NCI-H2029 treated with DMSO at 0.1 percent for 48 hours (cell line): Measurements from ENCODE around the gene ERN1.
A peak's percentile ranks its signal among the peaks of the same experiment; 100 is the strongest.
"Not testable (repeated sequence)": the region's sequence is repeated elsewhere in the genome, so short reads cannot be mapped to it uniquely, and the experiment has no call there.

Experiments
- DNase-seq: peaks from one replicate; lab custom pipeline; 2025; lab: John Stamatoyannopoulos, UW

Gene ERN1

DNA sequence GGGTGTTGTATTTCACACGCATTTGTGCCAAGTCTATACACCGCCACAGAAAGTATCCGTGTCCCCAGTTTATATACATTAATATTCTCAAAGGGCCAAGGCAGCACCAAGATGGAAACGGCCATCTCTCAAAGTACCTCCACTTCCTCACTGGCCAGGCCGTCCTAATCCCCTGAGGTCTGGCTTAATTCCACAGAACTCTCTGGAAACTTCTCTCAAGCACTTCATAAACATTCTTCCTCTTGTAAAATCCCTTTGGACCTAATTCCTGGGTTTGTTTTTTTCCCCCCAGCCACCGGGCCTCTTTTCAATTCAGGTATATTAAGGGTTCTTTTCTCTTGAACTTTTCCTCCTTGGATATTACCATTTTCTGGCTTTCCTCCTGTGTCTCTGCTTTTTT, 5.1 kb upstream of the ERN1 start:
- no peak for DNase-seq

DNA sequence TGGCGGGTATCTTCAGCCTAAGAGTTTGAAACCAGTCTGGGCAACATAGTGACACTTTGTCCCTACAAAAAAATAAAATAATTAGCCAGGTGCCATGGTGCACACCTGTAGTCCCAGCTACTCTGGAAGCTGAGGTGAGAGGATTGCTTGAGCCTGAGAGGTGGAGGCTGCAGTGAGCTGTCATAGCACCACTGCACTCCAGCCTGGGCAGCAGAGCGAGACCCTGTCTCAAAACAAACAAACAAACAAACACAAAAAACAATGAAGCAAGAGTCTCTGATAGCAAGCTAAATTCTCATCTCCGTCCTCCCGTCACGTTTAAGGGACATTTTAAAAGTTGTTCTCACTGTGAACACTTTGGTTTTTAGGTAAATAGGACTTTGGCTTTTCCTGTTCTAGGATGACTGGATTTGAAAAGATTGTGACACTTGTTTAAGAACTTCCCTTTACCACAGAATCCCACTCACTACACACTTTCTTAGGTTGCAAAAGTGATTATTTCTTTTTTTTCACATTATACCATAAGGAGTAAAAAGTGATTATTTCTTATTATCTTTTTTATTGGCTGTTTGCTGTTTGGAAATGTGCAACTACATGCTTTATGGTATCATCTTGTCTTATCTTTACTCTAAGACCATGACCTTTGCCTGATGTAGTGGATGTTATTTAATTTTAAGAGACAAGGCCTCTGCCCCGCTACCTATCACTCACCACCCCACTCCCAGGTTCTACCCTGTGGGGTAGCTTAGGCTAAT, 4.4 kb upstream of the ERN1 start:
- no peak for DNase-seq

- peak; percentile 38 for DNase-seq
These were observed 3.7 kb upstream of the ERN1 start for GRCh38 chr17:64133546-64134215.

GRCh38 chr17:64131606-64132270, 1.8 kb upstream of the ERN1 start:
- DNase-seq: no peak

GRCh38 chr17:64130559-64131001, 636 bp upstream of the ERN1 start:
- DNase-seq: no peak

DNA sequence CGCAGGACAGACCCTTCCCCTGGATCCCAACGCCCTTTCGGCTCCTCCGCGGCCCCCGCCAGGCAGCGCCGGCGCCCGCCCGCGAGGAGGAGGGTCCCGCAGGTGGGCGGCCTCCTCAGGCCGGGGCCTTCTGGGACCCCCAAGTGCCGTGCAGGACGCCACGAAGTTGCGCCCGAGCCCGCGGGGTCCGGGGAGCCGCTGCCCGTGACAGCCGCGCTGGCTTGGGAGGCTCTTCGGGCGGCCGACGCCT, 504 bp downstream of the ERN1 start:
- no peak for DNase-seq

DNA sequence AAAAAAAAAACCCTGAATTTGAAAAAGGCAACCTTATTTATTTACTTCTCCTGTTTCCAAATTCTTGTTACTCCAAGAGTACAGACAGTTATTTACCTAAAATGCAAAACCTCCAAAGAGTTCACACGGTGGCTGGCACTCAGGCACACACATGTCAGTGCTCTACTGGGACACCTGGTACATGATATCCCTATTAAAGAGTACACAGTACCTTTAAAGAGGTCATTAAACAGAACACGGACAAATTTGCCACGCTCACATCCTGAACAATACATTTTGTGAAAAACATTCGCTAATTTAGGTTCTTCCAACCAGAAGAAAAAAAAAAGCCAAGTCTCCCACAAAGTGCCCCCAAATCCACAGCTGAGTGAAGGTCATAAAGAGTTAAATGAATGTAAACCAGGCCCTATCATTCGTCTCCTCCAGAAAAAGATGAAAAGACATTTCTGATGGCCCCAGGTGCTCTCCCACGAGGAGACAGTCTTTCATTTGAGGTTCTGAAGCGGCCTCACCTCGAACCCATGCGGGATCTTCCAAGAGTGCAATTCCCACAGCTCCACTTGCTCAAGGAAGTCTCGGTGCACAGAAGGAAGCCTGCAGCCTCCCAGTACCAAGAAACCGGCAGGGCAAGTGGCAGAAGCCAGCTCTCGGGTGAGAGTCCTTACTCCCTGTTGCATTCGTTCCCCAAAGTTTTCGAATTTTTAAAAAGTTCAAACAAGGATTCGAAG, 993 bp downstream of the ERN1 start:
- no peak for DNase-seq

- DNase-seq: no peak
These were observed 3.0 kb downstream of the ERN1 start for GRCh38 chr17:64126918-64127317.

- DNase-seq: no peak
These were observed 4.0 kb downstream of the ERN1 start for GRCh38 chr17:64125937-64126336.

DNA sequence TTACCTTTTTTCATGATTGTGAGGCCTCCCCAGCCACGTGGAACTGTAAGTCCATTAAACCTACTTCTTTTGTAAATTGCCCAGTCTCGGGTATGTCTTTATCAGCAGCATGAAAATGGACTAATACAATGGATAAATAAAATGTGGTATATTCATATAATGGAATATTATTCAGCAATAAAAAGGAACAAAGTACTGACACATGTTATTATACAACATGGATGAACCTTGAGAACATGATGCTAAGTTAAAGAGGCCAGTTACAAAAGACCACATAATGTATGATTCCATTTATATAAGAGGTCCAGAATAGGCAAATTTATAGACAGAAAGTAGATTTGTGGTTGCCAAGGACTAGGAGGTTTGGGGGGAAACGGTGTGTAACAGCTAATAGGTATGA, 5.3 kb downstream of the ERN1 start:
- DNase-seq: no peak

- DNase-seq: no peak
These were observed 6.8 kb downstream of the ERN1 start for GRCh38 chr17:64123114-64123513.

DNA sequence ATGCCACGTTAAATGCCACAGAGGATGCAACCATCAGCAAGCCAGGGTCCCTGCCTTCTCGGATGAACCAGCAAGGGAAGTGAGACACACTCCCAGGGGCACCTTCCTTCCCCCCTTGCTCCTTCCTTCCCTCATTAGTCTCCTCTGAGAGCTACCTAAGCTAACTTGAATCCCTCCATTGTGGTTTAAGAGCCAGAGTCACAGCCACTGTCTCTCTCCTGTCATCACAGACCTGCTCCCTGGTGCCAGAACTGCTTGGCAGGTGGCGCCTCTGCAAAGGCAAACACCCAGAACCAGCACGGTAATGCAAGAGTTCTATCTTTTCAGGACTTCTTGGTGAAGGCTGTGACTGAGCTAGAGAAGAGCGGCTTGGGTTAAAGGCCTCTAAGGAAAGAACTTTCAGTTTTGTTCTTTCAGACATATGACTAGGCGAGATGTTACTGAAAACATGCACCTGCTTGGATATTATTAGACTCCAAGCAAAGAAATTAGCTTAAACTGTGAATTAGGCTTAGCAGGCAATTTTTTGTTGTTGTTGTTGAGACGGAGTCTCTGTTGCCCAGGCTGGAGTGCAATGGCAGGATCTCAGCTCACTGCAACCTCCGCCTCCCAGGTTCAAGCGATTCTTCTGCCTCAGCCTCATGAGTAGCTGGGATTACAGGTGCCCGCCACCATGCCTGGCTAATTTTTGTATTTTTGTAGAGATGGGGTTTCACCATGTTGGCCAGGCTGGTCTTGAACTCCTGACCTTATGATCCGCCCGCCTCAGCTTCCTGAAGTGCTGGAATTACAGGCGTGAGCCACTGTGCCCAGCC, 8.8 kb downstream of the ERN1 start:
- not testable (repeated sequence) for DNase-seq

DNA sequence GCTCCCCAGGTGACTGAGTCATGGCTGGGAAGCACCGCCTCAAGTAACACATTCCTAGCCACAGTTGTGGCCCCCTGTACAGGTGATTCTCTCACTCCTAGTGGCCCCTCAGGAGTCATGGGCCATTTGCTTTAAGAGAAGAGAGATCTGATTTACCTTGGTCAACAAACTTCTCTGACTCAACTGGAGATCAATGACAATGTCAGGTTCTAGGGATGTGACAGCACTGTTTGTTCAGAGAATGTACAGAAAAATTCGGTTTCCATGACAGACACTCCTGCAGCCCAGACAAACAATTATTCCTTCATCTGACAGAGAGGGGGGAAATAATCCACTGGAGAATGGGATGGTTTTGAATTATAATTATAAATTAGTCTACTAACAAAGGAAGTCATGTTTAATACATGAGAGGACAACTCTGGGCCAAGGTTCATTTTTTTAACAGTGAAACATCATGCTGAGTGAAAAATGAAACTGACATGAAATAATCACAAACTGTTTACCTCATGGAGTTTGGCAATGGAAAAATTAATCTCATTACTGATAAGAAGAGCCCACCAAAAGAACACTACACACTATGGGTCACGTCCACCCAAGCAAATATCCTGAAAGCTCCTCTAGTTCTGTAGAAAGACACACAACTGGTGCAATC, 9.7 kb downstream of the ERN1 start:
- no peak for DNase-seq

GRCh38 chr17:64117981-64118979, 11.7 kb downstream of the ERN1 start:
- peak; percentile 63 for DNase-seq

DNA sequence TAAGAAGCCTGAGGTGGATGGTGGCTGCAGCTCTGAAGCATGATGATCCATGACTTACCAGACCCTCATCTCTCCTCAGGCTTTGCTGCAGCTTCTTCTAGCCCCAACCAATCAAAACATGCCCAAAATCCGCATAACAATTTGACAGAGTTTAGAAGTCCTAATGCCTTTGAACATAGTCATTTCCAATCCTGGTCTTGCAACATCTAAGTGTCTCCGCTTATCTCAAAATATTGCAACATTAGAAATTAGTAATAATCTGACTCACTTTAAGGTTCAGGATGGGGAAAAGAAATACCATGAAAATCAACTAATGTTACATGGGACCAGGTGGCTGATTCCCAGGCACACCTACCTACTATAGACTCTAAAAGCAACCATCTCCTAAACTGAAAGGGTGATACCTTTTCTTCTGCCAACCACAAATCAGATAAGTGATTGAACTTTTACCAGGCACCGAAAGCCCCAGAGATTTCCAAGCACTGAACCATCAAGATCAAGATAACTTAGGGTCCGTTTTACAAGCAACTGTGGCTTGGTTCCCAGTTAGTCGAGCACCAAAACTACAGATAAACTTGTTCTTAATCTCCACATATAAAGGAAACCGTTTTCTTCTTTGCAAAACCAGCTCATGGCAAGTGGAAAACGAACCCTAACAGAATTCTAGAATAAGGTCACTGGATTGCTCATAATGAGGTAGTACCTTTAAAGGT, 14.0 kb downstream of the ERN1 start:
- DNase-seq: no peak

DNA sequence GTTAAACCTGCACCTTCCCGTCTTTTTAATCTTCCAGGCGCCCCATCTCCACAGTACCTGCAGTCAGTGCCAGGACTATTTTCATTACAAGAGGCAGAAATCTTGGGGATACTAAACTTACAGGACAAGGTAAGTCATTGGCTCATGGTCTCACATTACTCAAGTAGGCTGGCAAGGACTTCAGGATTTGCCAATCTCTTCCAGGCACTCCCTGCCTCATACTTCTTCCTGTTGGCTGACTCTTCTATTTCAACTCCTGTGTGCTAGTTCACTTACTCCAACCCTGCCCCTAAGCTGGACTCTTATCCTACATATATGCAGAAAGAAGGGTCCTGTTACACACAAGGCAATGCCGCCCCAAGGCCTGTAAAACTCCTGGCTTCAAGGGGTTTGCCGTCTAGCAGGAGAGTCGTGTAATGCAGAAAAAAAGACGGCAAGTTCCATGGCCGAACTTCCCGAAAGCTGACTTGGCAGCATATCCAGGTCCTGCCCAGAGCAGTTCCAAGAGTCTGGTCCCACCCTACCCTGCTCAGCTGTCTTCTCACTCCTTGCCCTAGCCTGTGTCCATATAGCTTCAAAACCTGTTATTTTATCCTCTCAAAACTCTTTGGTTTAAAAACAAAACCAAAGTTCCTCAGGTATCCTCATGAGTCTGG, 14.8 kb downstream of the ERN1 start:
- no peak for DNase-seq

DNA sequence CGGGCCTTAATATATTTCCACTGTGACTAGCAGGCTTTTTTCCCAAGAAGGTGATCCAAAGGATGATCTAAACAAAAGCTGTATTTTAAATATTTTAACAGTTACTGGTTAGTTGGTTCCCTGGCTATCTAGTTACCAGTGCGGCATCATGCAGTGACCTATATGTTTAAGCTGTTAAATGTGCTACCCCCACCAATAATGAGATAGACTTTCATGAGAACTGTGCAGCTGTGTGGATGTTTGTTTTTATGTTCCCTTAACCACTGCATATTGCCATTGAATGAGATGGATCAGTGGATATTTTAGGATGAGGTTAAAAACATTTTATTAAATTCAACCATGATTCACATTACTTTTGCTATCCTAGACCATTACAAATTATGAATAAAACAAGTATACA, 16.9 kb downstream of the ERN1 start:
- DNase-seq: no peak

GRCh38 chr17:64111831-64112230, 18.1 kb downstream of the ERN1 start:
- DNase-seq: no peak
